ENCODE data around the gene JADE1. TPM values are rescaled to one million over a fixed set of nuclear protein-coding genes. Genes with fewer than 3 reads are reported as not detected.

The JADE1 gene
- polyA plus RNA-seq, 2 of the 4 experiments (the other 2 are of a cell fraction), result 23.7 to 54.6 TPM

- Histone ChIP-seq H3K4me3 (peak overlapping the region; percentile 85), H3K4me1 (peaks cover 44% of the 10 kb centered on the region), H3K9me3 (no peaks in the 10 kb centered on the region), H3K27ac (peak overlapping the region; percentile 96 to 100), H3K4me2 (peak overlapping the region; percentile 95)
- peak in 1 of 2 experiments; percentile 13; a peak in 4 of 6 replicates for ATAC-seq
- FAIRE-seq, result no peak
- ChIA-PET POLR2A (interaction anchor here (0.7 to 3.9 kb wide), 16 partner anchors 8 to 847 kb away, joined by 3 to 28 read pairs (median 3); partner anchors contain the start of gene ABHD18), CTCF (interaction anchor here (0.6 to 1.3 kb wide), 7 partner anchors 10 to 385 kb away, joined by 3 to 5 read pairs (median 3); no protein-coding TSS in a partner anchor)
- peak; percentile 34 to 62 for DNase-seq (ENCODE audit: low read depth in 1 of 2, low spot score in 1 of 2)
- 0% methylated on average over 15 of the region's 33 CpGs for WGBS (ENCODE audit: missing lambda C conversion rate)
- TF ChIP-seq CHD2 (IDR thresholded peaks at IDR 0.05; ENCODE audit: low read length, partially characterized antibody) (no peak), TP53 (CRISPR knock-in tag; IDR thresholded peaks at IDR 0.05) (0 out of 2 replicates have a peak, but pooled peaks have one; percentile 39), HDAC2 (IDR thresholded peaks at IDR 0.05) (no peak), RAD21 (conservative IDR thresholded peaks at IDR 0.05 in 1 of 2, IDR thresholded peaks at IDR 0.05 in 1 of 2) (0 out of 5 replicates have a peak, but pooled peaks of 1 of the 2 experiments have one; percentile 1)
Measured at GRCh38 chr4:128812442-128813235, 3.1 kb downstream of the JADE1 start.

- peak overlapping the region; percentile 95 for H3K4me2 ChIP-seq
- TF ChIP-seq ESRRA (IDR thresholded peaks at IDR 0.05; ENCODE audit: borderline replicate concordance, low read length), result no peak
- TF ChIP-seq USF2 (IDR thresholded peaks at IDR 0.05), result no peak
- TF ChIP-seq POLR2AphosphoS2 (conservative IDR thresholded peaks at IDR 0.05; ENCODE audit: low read length), result no peak
- TF ChIP-seq CTCF (IDR thresholded peaks at IDR 0.05), result no peak
- TF ChIP-seq POLR2A (IDR thresholded peaks at IDR 0.05; ENCODE audit: low read length), result no peak
- TF ChIP-seq JUNB (IDR thresholded peaks at IDR 0.05), result no peak
- TF ChIP-seq HDAC2 (IDR thresholded peaks at IDR 0.05), result no peak
- no peak for TF ChIP-seq CBX2 (IDR thresholded peaks at IDR 0.05; ENCODE audit: borderline replicate concordance, low read depth)
- TF ChIP-seq MAZ (IDR thresholded peaks at IDR 0.05; ENCODE audit: borderline replicate concordance, low read depth, low read length), result no peak
- no peak for TF ChIP-seq CHD2 (IDR thresholded peaks at IDR 0.05; ENCODE audit: low read length, partially characterized antibody)
- no peak for TF ChIP-seq HMGXB4 (CRISPR knock-in tag; IDR thresholded peaks at IDR 0.05; ENCODE audit: borderline replicate concordance)
- no peak for TF ChIP-seq NPAS2 (CRISPR knock-in tag; IDR thresholded peaks at IDR 0.05; ENCODE audit: borderline replicate concordance)
- no peak for TF ChIP-seq RNF2 (IDR thresholded peaks at IDR 0.05; ENCODE audit: borderline replicate concordance, low read depth)
- no peak for TF ChIP-seq HOXB5 (CRISPR knock-in tag; IDR thresholded peaks at IDR 0.05)
- no peak for TF ChIP-seq GATA3 (IDR thresholded peaks at IDR 0.05; ENCODE audit: borderline replicate concordance)
- TF ChIP-seq FOSL2 (IDR thresholded peaks at IDR 0.05), result no peak
- TF ChIP-seq FOSL2 (CRISPR knock-in tag; IDR thresholded peaks at IDR 0.05), result no peak
- TF ChIP-seq KDM5A (IDR thresholded peaks at IDR 0.05), result no peak
- TF ChIP-seq FOXS1 (CRISPR knock-in tag; IDR thresholded peaks at IDR 0.05), result no peak
- TF ChIP-seq PHF8 (IDR thresholded peaks at IDR 0.05; ENCODE audit: borderline replicate concordance, low read depth), result no peak
- no peak for TF ChIP-seq BHLHE40 (IDR thresholded peaks at IDR 0.05; ENCODE audit: low read depth, low read length)
- DNase-seq (ENCODE audit: low read depth in 1 of 2, low spot score in 1 of 2) (no peak), FAIRE-seq (no peak), ATAC-seq (no peak)
- POLR2A ChIA-PET, result interaction anchor here (3.9 kb wide), 1 partner anchor 261 kb away, joined by 28 read pairs; no protein-coding TSS in a partner anchor
- H3K4me1 ChIP-seq, result peaks cover 53% of the 10 kb centered on the region
- CTCF ChIA-PET, result interaction anchor here (1.4 kb wide), 1 partner anchor 239 kb away, joined by 5 read pairs; no protein-coding TSS in a partner anchor
- peak overlapping the region; percentile 96 to 100; a peak in 4 of 6 replicates for H3K27ac ChIP-seq
- no peaks in the 10 kb centered on the region for H3K9me3 ChIP-seq
- WGBS (ENCODE audit: missing lambda C conversion rate), result 93% methylated on average over 5 of the region's 5 CpGs
- no peak overlapping the region for H3K4me3 ChIP-seq
Measured at GRCh38 chr4:128813965-128814364, 4.5 kb downstream of the JADE1 start.
